HEK293 (cell line): ENCODE data around the gene C21orf58.

Experiments used
- ZFP41 ChIP-seq: fragments of 450-650 bp; formaldehyde crosslinking; IDR thresholded peaks from 2 replicates; pipeline ENCODE4 v1.5.1; 2016; ENCODE audit warnings: missing biosample characterization, missing genetic modification characterization, borderline replicate concordance
- ZNF274 ChIP-seq, 2 experiments: fragments of 200-500 bp in 1 of 2; fragments of 450-650 bp in 1 of 2; sonication (Bioruptor generic) in 1 of 2; formaldehyde crosslinking in 1 of 2; IDR thresholded peaks; 2 replicates each; pipeline versions ENCODE4 v1.5.1 to v1.6.1; 2014 to 2016; ENCODE audit warnings: borderline replicate concordance in 1 of 2, inconsistent platforms in 1 of 2, low read length in 1 of 2, missing biosample characterization in 1 of 2, missing genetic modification characterization in 1 of 2
- ZNF404 ChIP-seq: fragments of 450-650 bp; formaldehyde crosslinking; IDR thresholded peaks from 2 replicates; pipeline ENCODE4 v1.5.1; 2017; ENCODE audit warnings: missing biosample characterization, missing genetic modification characterization
- ZNF585B ChIP-seq: fragments of 450-650 bp; formaldehyde crosslinking; IDR thresholded peaks from 2 replicates; pipeline ENCODE4 v1.5.1; 2016; ENCODE audit warnings: missing biosample characterization, missing genetic modification characterization
- ZNF777 ChIP-seq: fragments of 450-650 bp; formaldehyde crosslinking; IDR thresholded peaks from 2 replicates; pipeline ENCODE4 v1.5.1; 2017; ENCODE audit warnings: missing biosample characterization, missing genetic modification characterization, borderline replicate concordance
- TF ChIP-seq, protein P1 (sequence below): fragments of 450-650 bp; formaldehyde crosslinking; IDR thresholded peaks from 2 replicates; pipeline ENCODE4 v1.5.1; 2016; ENCODE audit warnings: missing biosample characterization, missing genetic modification characterization
- TF ChIP-seq, protein P2 (sequence below): fragments of 450-650 bp; formaldehyde crosslinking; IDR thresholded peaks from 2 replicates; pipeline ENCODE4 v1.5.1; 2016; ENCODE audit warnings: missing biosample characterization, missing genetic modification characterization

DNA sequence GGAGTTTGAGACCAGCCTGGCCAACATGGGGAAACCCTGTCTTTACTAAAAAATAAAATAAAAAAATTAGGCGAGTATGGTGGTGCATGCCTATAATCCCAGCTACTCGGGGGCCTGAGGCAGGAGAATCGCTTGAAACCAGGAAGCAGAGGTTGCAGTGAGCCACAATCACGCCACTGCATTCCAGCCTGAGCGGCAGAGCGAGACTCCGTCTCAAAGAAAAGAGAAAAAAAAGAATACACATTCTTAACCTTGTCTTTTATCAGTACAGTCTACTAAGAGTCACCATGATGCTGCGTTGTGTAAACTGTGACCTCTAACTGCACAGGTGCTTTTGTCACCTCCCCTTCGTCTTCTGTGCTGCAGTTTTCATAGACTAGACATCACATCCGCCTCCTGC lies 37.5 kb upstream of the C21orf58 start:
- TF ChIP-seq ZFP41 (tag by site-specific recombination), result no peak
- TF ChIP-seq, protein P1, sequence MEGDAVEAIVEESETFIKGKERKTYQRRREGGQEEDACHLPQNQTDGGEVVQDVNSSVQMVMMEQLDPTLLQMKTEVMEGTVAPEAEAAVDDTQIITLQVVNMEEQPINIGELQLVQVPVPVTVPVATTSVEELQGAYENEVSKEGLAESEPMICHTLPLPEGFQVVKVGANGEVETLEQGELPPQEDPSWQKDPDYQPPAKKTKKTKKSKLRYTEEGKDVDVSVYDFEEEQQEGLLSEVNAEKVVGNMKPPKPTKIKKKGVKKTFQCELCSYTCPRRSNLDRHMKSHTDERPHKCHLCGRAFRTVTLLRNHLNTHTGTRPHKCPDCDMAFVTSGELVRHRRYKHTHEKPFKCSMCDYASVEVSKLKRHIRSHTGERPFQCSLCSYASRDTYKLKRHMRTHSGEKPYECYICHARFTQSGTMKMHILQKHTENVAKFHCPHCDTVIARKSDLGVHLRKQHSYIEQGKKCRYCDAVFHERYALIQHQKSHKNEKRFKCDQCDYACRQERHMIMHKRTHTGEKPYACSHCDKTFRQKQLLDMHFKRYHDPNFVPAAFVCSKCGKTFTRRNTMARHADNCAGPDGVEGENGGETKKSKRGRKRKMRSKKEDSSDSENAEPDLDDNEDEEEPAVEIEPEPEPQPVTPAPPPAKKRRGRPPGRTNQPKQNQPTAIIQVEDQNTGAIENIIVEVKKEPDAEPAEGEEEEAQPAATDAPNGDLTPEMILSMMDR, result no peak
- TF ChIP-seq ZNF777, result no peak
- TF ChIP-seq ZNF274 (IDR thresholded peaks at IDR 0.05; ENCODE audit: low read length), result no peak
- TF ChIP-seq ZNF274 (tag by site-specific recombination; IDR thresholded peaks at IDR 0.05; ENCODE audit: borderline replicate concordance), result no peak
- TF ChIP-seq ZNF585B, result no peak
- no peak for TF ChIP-seq ZNF404 (tag by site-specific recombination)
- TF ChIP-seq, protein P2, sequence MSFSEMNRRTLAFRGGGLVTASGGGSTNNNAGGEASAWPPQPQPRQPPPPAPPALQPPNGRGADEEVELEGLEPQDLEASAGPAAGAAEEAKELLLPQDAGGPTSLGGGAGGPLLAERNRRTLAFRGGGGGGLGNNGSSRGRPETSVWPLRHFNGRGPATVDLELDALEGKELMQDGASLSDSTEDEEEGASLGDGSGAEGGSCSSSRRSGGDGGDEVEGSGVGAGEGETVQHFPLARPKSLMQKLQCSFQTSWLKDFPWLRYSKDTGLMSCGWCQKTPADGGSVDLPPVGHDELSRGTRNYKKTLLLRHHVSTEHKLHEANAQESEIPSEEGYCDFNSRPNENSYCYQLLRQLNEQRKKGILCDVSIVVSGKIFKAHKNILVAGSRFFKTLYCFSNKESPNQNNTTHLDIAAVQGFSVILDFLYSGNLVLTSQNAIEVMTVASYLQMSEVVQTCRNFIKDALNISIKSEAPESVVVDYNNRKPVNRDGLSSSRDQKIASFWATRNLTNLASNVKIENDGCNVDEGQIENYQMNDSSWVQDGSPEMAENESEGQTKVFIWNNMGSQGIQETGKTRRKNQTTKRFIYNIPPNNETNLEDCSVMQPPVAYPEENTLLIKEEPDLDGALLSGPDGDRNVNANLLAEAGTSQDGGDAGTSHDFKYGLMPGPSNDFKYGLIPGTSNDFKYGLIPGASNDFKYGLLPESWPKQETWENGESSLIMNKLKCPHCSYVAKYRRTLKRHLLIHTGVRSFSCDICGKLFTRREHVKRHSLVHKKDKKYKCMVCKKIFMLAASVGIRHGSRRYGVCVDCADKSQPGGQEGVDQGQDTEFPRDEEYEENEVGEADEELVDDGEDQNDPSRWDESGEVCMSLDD, result no peak
